RPMI8226 (cell line): Measurements from ENCODE around the gene ZDHHC8.

Experiments used
- DNase-seq: peaks from one replicate; pipeline ENCODE4 v3.0.0-alpha.2; 2015

Gene ZDHHC8

GRCh38 chr22:20115691-20116375 is 15.8 kb upstream of the ZDHHC8 start, which contains the start of gene RANBP1:
TSS of gene RANBP1 (plus strand) at chr22:20116104. CDS start at chr22:20116185, 81 bp downstream.
- no peak for DNase-seq

- DNase-seq: no peak
Measured at GRCh38 chr22:20116376-20116950, 15.1 kb upstream of the ZDHHC8 start.

GRCh38 chr22:20116951-20117632 is 14.5 kb upstream of the ZDHHC8 start, which contains the start of gene TRMT2A:
TSS of gene TRMT2A (minus strand) at chr22:20117226. CDS start at chr22:20116906, 320 bp downstream.
- peak; percentile 88 for DNase-seq

GRCh38 chr22:20117633-20118299 is 13.8 kb upstream of the ZDHHC8 start:
- no peak for DNase-seq

GRCh38 chr22:20118300-20119020 is 13.1 kb upstream of the ZDHHC8 start:
- DNase-seq: no peak

- no peak for DNase-seq
Measured at GRCh38 chr22:20121856-20122415, 9.7 kb upstream of the ZDHHC8 start.

GRCh38 chr22:20123366-20124082 is 8.1 kb upstream of the ZDHHC8 start:
- DNase-seq: no peak

GRCh38 chr22:20124083-20124787 is 7.4 kb upstream of the ZDHHC8 start:
- no peak for DNase-seq

GRCh38 chr22:20125201-20126174 is 6.1 kb upstream of the ZDHHC8 start:
- no peak for DNase-seq

GRCh38 chr22:20126284-20127029 is 5.1 kb upstream of the ZDHHC8 start:
- no peak for DNase-seq

- no peak for DNase-seq
Measured at GRCh38 chr22:20127318-20127868, 4.2 kb upstream of the ZDHHC8 start.

- DNase-seq: no peak
Measured at GRCh38 chr22:20127869-20128618, 3.6 kb upstream of the ZDHHC8 start.

- DNase-seq: no peak
Measured at GRCh38 chr22:20128619-20128901, 3.0 kb upstream of the ZDHHC8 start.

- peak; percentile 18 for DNase-seq
Measured at GRCh38 chr22:20128902-20129746, 2.5 kb upstream of the ZDHHC8 start.

- DNase-seq: no peak
Measured at GRCh38 chr22:20129747-20130014, 1.9 kb upstream of the ZDHHC8 start.

GRCh38 chr22:20130319-20130718 is 1.3 kb upstream of the ZDHHC8 start:
- DNase-seq: peak; percentile 33
